ENCODE measurements around the gene OCSTAMP.
A peak's percentile ranks its signal among the peaks of the same experiment; 100 is the strongest.

Gene OCSTAMP

GRCh38 chr20:46550461-46550860 lies at the start of gene OCSTAMP:
TSS of gene OCSTAMP (minus strand) at chr20:46550654. CDS start at chr20:46550560, 94 bp downstream.
- DNase-seq: peak; percentile 21

- no peak for DNase-seq
Observed at GRCh38 chr20:46599227-46599987, 49.0 kb upstream of the OCSTAMP start.

- no peak for DNase-seq
Observed at GRCh38 chr20:46595933-46596332, 45.5 kb upstream of the OCSTAMP start.

- no peak for DNase-seq
Observed at GRCh38 chr20:46594725-46595124, 44.3 kb upstream of the OCSTAMP start.

- no peak for DNase-seq
Observed at GRCh38 chr20:46592580-46593362, 42.3 kb upstream of the OCSTAMP start.

GRCh38 chr20:46590443-46590842 lies 40.0 kb upstream of the OCSTAMP start:
- no peak for DNase-seq

- no peak for DNase-seq
Observed at GRCh38 chr20:46588532-46589511, 38.4 kb upstream of the OCSTAMP start.

- DNase-seq: no peak
Observed at GRCh38 chr20:46587986-46588385, 37.5 kb upstream of the OCSTAMP start.

GRCh38 chr20:46586724-46587123 lies 36.3 kb upstream of the OCSTAMP start:
- DNase-seq: no peak

GRCh38 chr20:46584508-46584907 lies 34.1 kb upstream of the OCSTAMP start:
- no peak for DNase-seq

- no peak for DNase-seq
Observed at GRCh38 chr20:46583411-46584214, 33.2 kb upstream of the OCSTAMP start.

- no peak for DNase-seq
Observed at GRCh38 chr20:46582648-46583047, 32.2 kb upstream of the OCSTAMP start.

GRCh38 chr20:46581391-46581790 lies 30.9 kb upstream of the OCSTAMP start:
- peak; percentile 31 for DNase-seq

- no peak for DNase-seq
Observed at GRCh38 chr20:46580613-46581205, 30.3 kb upstream of the OCSTAMP start.

GRCh38 chr20:46578745-46579144 lies 28.3 kb upstream of the OCSTAMP start:
- no peak for DNase-seq

GRCh38 chr20:46576774-46577395 lies 26.4 kb upstream of the OCSTAMP start:
- DNase-seq: no peak

- DNase-seq: peak; percentile 80
Observed at GRCh38 chr20:46575937-46576461, 25.5 kb upstream of the OCSTAMP start.

- no peak for DNase-seq
Observed at GRCh38 chr20:46575394-46575793, 24.9 kb upstream of the OCSTAMP start.

- DNase-seq: no peak
Observed at GRCh38 chr20:46573788-46574584, 23.5 kb upstream of the OCSTAMP start.

- DNase-seq: no peak
Observed at GRCh38 chr20:46573234-46573633, 22.8 kb upstream of the OCSTAMP start.

Data from suppressor macrophage treated with lipopolysaccharide for 4 hours (primary cell).